Mesangial cell (primary cell): Measurements from ENCODE around the gene TMEM120A. TPM values are rescaled to one million over a fixed set of nuclear protein-coding genes. Genes with fewer than 3 reads are reported as not detected.

Source experiments
- total RNA-seq: library from RNA; depleted of rRNA; stranded (reverse); fragments of >200 nt; gene quantifications from 2 replicates; pipeline ENCODE4 v1.2.3, GENCODE V29; 2015

Gene TMEM120A
- 14.7 and 17.0 TPM in 2 replicates for total RNA-seq

DNA sequence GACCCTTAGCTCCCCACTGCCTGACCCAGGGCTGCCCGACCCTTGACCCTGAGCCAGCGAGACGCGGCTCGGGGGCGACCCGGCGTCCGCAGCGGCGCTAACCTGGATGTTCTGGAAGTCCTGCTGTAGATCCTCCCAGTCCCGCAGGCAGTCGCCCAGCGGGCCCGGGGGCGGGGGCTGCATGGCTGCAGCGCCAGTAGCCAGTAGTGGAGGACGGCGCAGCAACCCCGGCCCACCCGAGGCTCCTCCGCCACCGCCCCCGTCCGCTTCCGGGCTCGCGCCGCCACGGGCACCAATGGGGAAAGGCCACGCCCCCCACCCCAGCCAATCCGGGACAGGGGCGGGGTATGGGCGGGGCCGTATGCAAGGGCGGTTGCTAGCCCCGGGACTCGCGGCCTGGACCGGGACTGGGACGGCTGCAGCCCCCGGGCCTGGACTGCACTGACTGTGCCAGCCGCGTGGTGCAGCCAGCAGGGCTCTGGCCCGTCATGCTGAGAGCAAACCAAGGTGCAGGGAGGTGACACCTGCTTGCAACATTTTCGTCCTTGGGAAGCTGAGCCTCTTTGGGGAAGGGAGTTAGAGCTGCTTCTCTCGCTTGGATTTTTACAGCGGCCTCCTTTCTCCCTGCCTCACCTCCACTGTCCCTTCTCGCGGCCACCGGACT, at the start of gene TMEM120A:
Gene TMEM120A (minus strand): TSS at position 208 of the 664 bp plus-strand sequence. CDS start 25 bp downstream, at position 183.

Other genes starting within 250 kb of the TMEM120A start
- gene CCL26, start 222.4 kb downstream of the TMEM120A start, total RNA-seq = 0.38 TPM in 1 of 2 replicates, not detected in the other
- not detected in 2 replicates for gene CCL24, start 180.8 kb downstream of the TMEM120A start, total RNA-seq
- 37.5 and 64.8 TPM in 2 replicates for gene RHBDD2, start 115.6 kb downstream of the TMEM120A start, total RNA-seq
- 96.0 and 125 TPM in 2 replicates for gene POR, start 79.4 kb downstream of the TMEM120A start, total RNA-seq
- gene STYXL1, start 53.4 kb upstream of the TMEM120A start, total RNA-seq = 31.2 and 47.1 TPM in 2 replicates
- gene MDH2, start 53.5 kb upstream of the TMEM120A start, total RNA-seq = 120 and 146 TPM in 2 replicates
- gene SRRM3, start 207.3 kb upstream of the TMEM120A start, total RNA-seq = 0.13 and 0.16 TPM in 2 replicates